Measurements from ENCODE around the gene APBB1IP.
"Not testable (repeated sequence)": the region's sequence is repeated elsewhere in the genome, so short reads cannot be mapped to it uniquely, and the experiment has no call there.

The APBB1IP gene

GRCh38 chr10:26478061-26478460 lies 39.9 kb downstream of the APBB1IP start:
- no peak for FAIRE-seq

- no peak for FAIRE-seq
Observed at GRCh38 chr10:26479766-26480492, 41.8 kb downstream of the APBB1IP start.

- no peak for FAIRE-seq
Observed at GRCh38 chr10:26481315-26481692, 43.2 kb downstream of the APBB1IP start.

- FAIRE-seq = no peak
Observed at GRCh38 chr10:26481914-26482550, 43.9 kb downstream of the APBB1IP start.

GRCh38 chr10:26483554-26483953 lies 45.4 kb downstream of the APBB1IP start:
- no peak for FAIRE-seq

- no peak for FAIRE-seq
Observed at GRCh38 chr10:26485150-26485941, 47.2 kb downstream of the APBB1IP start.

- no peak for FAIRE-seq
Observed at GRCh38 chr10:26486304-26486703, 48.2 kb downstream of the APBB1IP start.

GRCh38 chr10:26486990-26487850 lies 49.1 kb downstream of the APBB1IP start:
- FAIRE-seq = no peak

GRCh38 chr10:26488344-26488743 lies 50.2 kb downstream of the APBB1IP start:
- no peak for FAIRE-seq

- no peak for FAIRE-seq
Observed at GRCh38 chr10:26489081-26489480, 50.9 kb downstream of the APBB1IP start.

GRCh38 chr10:26490367-26490766 lies 52.2 kb downstream of the APBB1IP start:
- FAIRE-seq = not testable (repeated sequence)

GRCh38 chr10:26491276-26491675 lies 53.1 kb downstream of the APBB1IP start:
- no peak for FAIRE-seq

GRCh38 chr10:26491934-26492333 lies 53.8 kb downstream of the APBB1IP start:
- no peak for FAIRE-seq

- not testable (repeated sequence) for FAIRE-seq
Observed at GRCh38 chr10:26492725-26493124, 54.6 kb downstream of the APBB1IP start.

- FAIRE-seq = no peak
Observed at GRCh38 chr10:26494018-26494417, 55.9 kb downstream of the APBB1IP start.

- no peak for FAIRE-seq
Observed at GRCh38 chr10:26499426-26499825, 61.3 kb downstream of the APBB1IP start.

GRCh38 chr10:26502986-26503385 lies 64.8 kb downstream of the APBB1IP start:
- FAIRE-seq = no peak

GRCh38 chr10:26503911-26504310 lies 65.8 kb downstream of the APBB1IP start:
- FAIRE-seq = no peak

- not testable (repeated sequence) for FAIRE-seq
Observed at GRCh38 chr10:26504429-26504828, 66.3 kb downstream of the APBB1IP start.

- FAIRE-seq = no peak
Observed at GRCh38 chr10:26505491-26505890, 67.3 kb downstream of the APBB1IP start.

GRCh38 chr10:26506736-26507135 lies 68.6 kb downstream of the APBB1IP start:
- FAIRE-seq = no peak

GRCh38 chr10:26507441-26507840 lies 69.3 kb downstream of the APBB1IP start:
- no peak for FAIRE-seq

- FAIRE-seq = no peak
Observed at GRCh38 chr10:26508016-26508415, 69.9 kb downstream of the APBB1IP start.

All from G401.6 (cell line).